Astrocyte of the cerebellum (primary cell): Measurements from ENCODE around the gene ASPHD1.
A peak's percentile ranks its signal among the peaks of the same experiment; 100 is the strongest.

ENCODE experiments used
- DNase-seq: peaks from one replicate; pipeline ENCODE4 v3.0.0-alpha.2; 2011; ENCODE audit warnings: low read depth
- H3K4me3 ChIP-seq: 2 replicates; pipeline ENCODE4 v1.5.1; 2011; ENCODE audit warnings: mild to moderate bottlenecking, low read depth, low read length, moderate library complexity
- in situ Hi-C: cut with HindIII; loops from 2 replicates; pipeline ENCODE4 v1.10.0; 2017; ENCODE audit warnings: low sequenced_read_pairs
- TF ChIP-seq, protein P1 (sequence below): IDR thresholded peaks from 2 replicates; pipeline ENCODE4 v1.5.1; 2012; ENCODE audit warnings: low read length, low read depth, moderate library complexity, mild to moderate bottlenecking; ENCODE audit errors: missing control alignments

ASPHD1 gene

GRCh38 chr16:29940656-29941055, 40.4 kb downstream of the ASPHD1 start:
- in situ Hi-C loops, result loop anchor here (5.0 kb wide), 1 partner anchor 78 kb away; the partner anchor contains the start of gene CDIPT
- TF ChIP-seq, protein P1, sequence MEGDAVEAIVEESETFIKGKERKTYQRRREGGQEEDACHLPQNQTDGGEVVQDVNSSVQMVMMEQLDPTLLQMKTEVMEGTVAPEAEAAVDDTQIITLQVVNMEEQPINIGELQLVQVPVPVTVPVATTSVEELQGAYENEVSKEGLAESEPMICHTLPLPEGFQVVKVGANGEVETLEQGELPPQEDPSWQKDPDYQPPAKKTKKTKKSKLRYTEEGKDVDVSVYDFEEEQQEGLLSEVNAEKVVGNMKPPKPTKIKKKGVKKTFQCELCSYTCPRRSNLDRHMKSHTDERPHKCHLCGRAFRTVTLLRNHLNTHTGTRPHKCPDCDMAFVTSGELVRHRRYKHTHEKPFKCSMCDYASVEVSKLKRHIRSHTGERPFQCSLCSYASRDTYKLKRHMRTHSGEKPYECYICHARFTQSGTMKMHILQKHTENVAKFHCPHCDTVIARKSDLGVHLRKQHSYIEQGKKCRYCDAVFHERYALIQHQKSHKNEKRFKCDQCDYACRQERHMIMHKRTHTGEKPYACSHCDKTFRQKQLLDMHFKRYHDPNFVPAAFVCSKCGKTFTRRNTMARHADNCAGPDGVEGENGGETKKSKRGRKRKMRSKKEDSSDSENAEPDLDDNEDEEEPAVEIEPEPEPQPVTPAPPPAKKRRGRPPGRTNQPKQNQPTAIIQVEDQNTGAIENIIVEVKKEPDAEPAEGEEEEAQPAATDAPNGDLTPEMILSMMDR, result no peak
- no peak overlapping the region for H3K4me3 ChIP-seq
- no peak for DNase-seq

DNA sequence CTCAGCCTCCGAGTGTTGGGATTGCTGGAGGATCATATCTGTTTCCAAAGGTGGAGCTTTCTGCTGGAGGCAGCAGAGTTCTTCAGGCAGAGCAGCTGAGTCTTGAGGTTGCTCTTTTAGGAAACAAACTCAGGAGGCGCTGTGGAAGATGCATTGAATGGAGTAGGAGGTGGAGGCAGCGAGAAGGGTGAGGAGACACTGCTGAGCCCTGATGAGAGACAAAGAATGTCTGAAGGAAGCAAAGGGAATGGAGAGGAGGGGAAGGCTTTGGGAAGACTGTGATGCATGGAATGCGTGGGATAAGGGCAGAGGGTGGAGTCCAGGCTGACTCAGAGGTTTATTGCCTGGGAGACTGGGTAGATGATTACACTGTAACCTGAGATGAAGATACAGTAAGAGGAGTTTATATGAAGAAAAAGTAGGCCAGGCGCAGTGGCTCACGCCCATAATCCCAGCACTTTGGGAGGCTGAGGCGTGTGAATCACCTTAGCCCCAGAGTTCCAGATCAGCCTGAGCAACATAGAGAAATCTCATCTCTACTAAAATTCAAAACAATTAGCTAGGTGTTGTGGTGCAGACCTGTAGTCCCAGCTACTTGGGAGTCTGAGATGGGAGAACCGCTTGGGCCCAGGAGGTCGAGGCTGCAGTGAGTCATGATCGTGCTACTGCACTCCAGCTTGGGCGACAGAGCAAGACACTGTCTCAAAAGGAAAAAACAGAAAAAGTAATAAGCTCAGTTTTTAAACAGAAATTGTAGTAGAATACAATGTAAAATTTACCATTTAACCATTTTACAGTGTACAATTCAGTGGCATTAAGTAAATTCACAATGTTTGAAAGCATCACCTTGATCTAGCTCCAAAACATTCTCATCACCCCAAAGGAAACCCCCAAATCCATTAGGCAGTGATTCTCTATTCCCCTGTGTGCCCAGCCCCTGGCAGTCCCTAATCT, 43.8 kb downstream of the ASPHD1 start:
- peak; percentile 93 for DNase-seq
- in situ Hi-C loops, result loop anchor here (5.0 kb wide), 1 partner anchor 82 kb away; the partner anchor contains the start of gene CDIPT
- H3K4me3 ChIP-seq, result no peak overlapping the region
- TF ChIP-seq, protein P1, result peak; percentile 45

DNA sequence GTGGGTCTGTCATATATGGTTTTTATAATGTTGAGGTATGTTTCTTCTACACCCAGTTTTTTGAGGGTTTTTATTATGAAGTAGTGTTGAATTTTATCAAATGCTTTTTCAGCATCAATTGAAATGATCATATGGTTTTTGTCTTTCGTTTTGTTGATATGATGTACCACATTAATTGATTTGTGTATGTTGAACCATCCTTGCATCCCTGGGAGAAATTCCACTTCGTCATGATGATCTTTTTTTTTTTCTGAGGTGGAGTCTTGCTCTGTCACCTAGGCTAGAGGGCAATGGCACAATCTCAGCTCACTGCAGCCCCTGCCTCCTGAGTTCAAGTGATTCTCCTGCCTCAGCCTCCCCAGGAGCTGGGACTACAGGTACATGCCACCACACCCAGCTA, 47.6 kb downstream of the ASPHD1 start:
- DNase-seq, result no peak
- H3K4me3 ChIP-seq, result no peak overlapping the region
- in situ Hi-C loops, result no loop called here
- TF ChIP-seq, protein P1, result no peak

DNA sequence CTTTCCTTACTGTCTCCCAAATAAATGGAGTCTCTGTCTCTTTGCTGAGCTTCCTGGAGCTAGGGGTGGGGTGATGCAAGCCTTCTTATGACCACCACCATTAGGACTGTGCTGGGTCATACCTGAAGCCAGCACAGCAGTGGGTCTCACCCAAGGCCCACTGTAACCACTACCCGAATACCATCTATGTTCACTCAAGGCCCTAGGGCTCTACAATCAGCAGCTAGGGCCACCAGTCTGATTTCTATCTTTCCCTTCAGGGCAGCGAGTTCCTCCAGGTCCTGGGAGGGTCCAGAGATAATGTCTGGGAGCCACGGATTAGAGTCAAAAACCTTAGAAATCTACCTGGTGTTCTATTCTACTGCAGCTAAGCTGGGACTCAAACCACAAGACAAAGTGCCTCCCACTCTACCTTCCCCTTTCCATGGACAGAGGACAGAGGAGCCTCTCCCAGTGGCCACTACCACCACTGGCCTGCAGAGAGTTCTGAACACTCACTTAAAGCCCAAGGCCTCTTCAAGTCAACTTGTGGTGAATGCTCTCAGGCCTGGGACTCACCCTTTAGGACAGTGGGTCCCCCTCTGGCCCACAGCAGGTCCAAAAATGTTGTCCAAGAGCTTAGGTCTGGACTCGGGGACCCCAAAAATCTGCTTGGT, 50.6 kb downstream of the ASPHD1 start:
- no peak overlapping the region for H3K4me3 ChIP-seq
- no peak for DNase-seq
- in situ Hi-C loops, result no loop called here
- TF ChIP-seq, protein P1, result no peak

DNA sequence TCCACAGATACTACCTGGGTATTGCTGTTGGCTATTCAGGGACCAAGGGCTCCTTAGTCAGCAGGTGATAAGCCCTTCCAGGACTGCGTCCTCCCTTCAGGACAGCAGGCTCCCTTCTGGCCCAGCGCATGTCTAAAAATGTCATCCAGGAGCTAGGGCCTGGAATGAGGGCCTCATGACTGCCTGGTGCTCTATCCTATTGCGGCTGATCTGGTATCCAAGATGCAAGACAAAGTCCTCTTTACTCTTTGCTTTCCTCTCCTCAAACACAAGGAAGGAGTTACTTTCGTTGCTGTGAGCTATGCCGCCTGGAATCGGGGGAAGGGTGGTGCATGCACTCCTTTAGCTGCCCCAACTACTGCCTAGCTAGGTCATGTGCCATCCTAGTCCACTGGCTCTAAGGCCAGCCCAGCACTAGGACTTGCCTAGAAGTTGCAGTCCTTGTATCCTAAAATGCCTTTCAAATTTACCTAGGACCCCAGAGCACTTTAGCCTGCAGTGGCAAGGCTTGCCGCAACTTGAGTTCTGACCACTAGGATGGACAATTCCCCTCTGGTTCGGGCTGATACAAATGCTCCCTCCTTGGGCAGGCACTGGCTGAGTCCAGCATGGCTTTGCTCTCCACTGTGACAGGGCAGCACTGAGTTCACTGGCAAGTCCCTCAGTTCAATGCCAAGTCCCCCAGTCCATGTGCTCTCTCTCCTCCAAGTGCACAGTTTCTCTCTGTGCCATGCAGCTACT, 51.5 kb downstream of the ASPHD1 start:
- no peak for DNase-seq
- TF ChIP-seq, protein P1, result no peak
- in situ Hi-C loops, result no loop called here
- no peak overlapping the region for H3K4me3 ChIP-seq
